Glutamatergic neuron (in vitro differentiated cells): Measurements from ENCODE around the gene PVALB. TPM values are rescaled to one million over a fixed set of nuclear protein-coding genes. Genes with fewer than 3 reads are reported as not detected.

Source experiments
- DNase-seq: peaks from one replicate; pipeline ENCODE4 v3.0.0; 2022
- H3K27ac Mint-ChIP-seq: one replicate; pipeline ENCODE4 v1.8.0; 2020; ENCODE audit warnings: mild to moderate bottlenecking, mixed read lengths, inconsistent platforms; ENCODE audit not compliant: unreplicated experiment
- H3K27me3 Mint-ChIP-seq: one replicate; pipeline ENCODE4 v1.8.0; 2020; ENCODE audit warnings: mild to moderate bottlenecking, moderate library complexity, mixed read lengths, inconsistent platforms; ENCODE audit not compliant: unreplicated experiment
- H3K36me3 Mint-ChIP-seq: one replicate; pipeline ENCODE4 v1.8.0; 2020; ENCODE audit warnings: mild to moderate bottlenecking, mixed read lengths, inconsistent platforms; ENCODE audit not compliant: unreplicated experiment
- H3K4me1 Mint-ChIP-seq: one replicate; pipeline ENCODE4 v1.8.0; 2020; ENCODE audit warnings: mild to moderate bottlenecking, low read depth, mixed read lengths, inconsistent platforms; ENCODE audit not compliant: unreplicated experiment
- H3K4me3 Mint-ChIP-seq: one replicate; pipeline ENCODE4 v1.8.0; 2020; ENCODE audit warnings: mild to moderate bottlenecking, mixed read lengths, inconsistent platforms; ENCODE audit not compliant: unreplicated experiment
- H3K9me3 Mint-ChIP-seq: one replicate; pipeline ENCODE4 v1.8.0; 2020; ENCODE audit warnings: mild to moderate bottlenecking, moderate library complexity, mixed read lengths, inconsistent platforms; ENCODE audit not compliant: unreplicated experiment
- CTCF ChIP-seq: fragments of 200-600 bp; sonication (generic); IDR thresholded peaks from one replicate; pipeline ENCODE4 v1.5.0; 2021; ENCODE audit not compliant: partially characterized antibody, unreplicated experiment
- total RNA-seq: library from RNA; stranded (reverse); fragmentation: NEBNext Ultra II Directional; extraction: Animal tissue kit (Norgen Biotek cat#: 25700); gene quantifications from one replicate; pipeline ENCODE4 v1.2.1, GENCODE V29; 2021; ENCODE audit not compliant: unreplicated experiment

The PVALB gene
- total RNA-seq, 1 donor from 2014 or later: not detected

- Mint-ChIP-seq H3K27ac (no peak overlapping the region), H3K36me3 (peaks cover 5% of the 10 kb centered on the region), H3K4me3 (no peak overlapping the region), H3K4me1 (peaks cover 23% of the 10 kb centered on the region), H3K9me3 (peaks cover 4% of the 10 kb centered on the region), H3K27me3 (peaks cover 10% of the 10 kb centered on the region)
- no peak for TF ChIP-seq CTCF
- DNase-seq: no peak
Measured at GRCh38 chr22:36771356-36772063, 45.3 kb downstream of the PVALB start.

- TF ChIP-seq CTCF: no peak
- peaks cover 4% of the 10 kb centered on the region for H3K9me3 Mint-ChIP-seq
- no peak for DNase-seq
- H3K27me3 Mint-ChIP-seq: peaks cover 10% of the 10 kb centered on the region
- no peak overlapping the region for H3K4me3 Mint-ChIP-seq
- peaks cover 5% of the 10 kb centered on the region for H3K36me3 Mint-ChIP-seq
- H3K4me1 Mint-ChIP-seq: peaks cover 21% of the 10 kb centered on the region
- no peak overlapping the region for H3K27ac Mint-ChIP-seq
Measured at GRCh38 chr22:36770513-36771231, 46.2 kb downstream of the PVALB start.

- Mint-ChIP-seq H3K4me3 (no peak overlapping the region), H3K27me3 (peaks cover 10% of the 10 kb centered on the region), H3K9me3 (peaks cover 2% of the 10 kb centered on the region), H3K27ac (no peak overlapping the region), H3K36me3 (peaks cover 5% of the 10 kb centered on the region), H3K4me1 (peaks cover 16% of the 10 kb centered on the region)
- no peak for DNase-seq
- TF ChIP-seq CTCF: no peak
Measured at GRCh38 chr22:36769541-36770512, 47.0 kb downstream of the PVALB start.

- Mint-ChIP-seq H3K27ac (no peak overlapping the region), H3K9me3 (peaks cover 4% of the 10 kb centered on the region), H3K4me1 (peaks cover 16% of the 10 kb centered on the region), H3K27me3 (peaks cover 10% of the 10 kb centered on the region), H3K36me3 (peaks cover 5% of the 10 kb centered on the region), H3K4me3 (no peak overlapping the region)
- no peak for DNase-seq
- no peak for TF ChIP-seq CTCF
Measured at GRCh38 chr22:36768616-36769015, 48.2 kb downstream of the PVALB start.
